HG03139 (cell line): ENCODE results near the gene FAM50A.
A peak's percentile ranks its signal among the peaks of the same experiment; 100 is the strongest.

Experiments used
- ATAC-seq: cut with Tn5 transposase; IDR thresholded peaks from one replicate; pipeline ENCODE4 v1.9.1; 2021; ENCODE audit not compliant: unreplicated experiment

Gene FAM50A

DNA sequence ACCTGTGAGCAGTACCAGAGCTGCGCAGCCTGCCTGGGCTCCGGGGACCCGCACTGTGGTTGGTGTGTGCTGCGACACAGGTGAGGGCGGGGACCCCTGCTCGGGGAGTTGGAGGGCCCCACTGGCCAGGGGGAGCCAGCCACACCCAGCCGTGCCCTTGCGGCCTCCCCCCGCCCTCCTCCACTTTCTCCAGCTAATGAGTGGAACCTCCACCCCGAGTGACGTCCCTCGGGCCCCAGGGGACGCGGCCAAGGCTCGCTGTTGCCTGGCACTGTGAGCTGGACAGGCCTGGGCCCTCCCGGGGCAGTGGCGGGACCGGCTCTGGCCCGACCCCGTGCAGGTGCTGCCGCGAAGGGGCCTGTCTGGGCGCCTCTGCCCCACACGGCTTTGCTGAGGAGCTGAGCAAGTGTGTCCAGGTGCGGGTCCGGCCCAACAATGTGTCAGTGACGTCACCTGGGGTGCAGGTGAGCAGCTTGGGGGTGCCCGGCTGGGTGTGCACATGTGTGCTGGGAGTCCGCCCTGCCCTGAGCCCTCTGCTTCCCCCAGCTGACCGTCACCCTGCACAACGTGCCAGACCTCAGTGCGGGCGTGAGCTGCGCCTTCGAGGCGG, 19.8 kb downstream of the FAM50A start:
- ATAC-seq = no peak

DNA sequence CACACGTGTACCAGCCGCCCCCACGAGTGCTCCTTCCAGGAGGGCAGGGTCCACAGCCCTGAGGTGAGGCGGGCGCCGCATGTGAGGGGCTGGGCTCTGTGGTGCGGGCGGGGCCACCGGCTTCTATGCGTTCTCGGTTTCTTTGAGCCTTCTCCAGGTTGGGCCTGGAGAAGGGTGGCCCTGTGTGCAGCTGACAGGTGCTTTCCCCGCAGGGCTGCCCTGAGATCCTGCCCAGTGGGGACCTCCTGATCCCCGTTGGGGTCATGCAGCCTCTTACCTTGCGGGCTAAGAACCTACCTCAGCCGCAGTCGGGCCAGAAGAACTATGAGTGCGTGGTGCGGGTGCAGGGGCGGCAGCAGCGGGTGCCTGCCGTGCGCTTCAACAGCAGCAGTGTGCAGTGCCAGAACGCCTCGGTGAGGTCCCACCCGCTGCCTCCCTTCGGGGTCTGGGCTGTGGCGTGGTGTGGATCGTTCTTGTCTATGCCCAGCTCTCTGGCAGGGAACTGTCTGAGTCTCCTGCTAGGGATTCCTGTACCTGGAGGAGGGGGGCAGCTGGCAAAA, 20.9 kb downstream of the FAM50A start:
- ATAC-seq = no peak

DNA sequence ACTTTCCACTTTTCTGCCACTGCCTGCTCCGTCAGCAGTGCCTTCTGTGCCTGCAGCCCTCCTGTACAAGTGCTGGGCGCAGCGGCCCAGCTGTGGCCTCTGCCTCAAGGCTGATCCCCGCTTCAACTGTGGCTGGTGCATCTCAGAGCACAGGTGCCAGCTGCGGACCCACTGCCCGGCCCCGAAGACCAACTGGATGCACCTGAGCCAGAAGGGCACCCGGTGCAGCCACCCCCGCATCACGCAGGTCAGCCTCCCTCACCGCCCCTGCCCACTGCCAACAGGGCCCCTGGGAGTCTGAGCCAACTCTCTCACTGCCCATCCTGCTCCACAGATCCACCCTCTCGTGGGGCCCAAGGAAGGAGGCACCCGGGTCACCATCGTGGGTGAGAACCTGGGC, 21.7 kb downstream of the FAM50A start:
- ATAC-seq = no peak

DNA sequence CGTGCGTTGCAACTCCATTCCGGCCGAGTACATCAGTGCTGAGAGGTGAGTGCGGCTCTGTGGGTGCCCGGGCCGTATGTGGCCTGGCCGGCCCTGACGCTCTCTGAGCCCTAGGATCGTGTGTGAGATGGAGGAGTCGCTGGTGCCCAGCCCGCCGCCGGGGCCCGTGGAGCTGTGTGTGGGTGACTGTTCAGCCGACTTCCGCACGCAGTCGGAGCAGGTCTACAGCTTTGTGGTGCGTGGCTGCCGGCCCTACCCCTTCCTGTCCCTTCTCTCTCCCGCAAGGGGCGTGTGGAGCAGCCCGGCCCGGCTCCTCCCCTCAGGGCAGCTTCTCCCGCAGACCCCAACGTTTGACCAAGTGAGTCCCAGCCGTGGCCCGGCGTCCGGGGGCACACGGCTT, 22.1 kb downstream of the FAM50A start:
- no peak for ATAC-seq

DNA sequence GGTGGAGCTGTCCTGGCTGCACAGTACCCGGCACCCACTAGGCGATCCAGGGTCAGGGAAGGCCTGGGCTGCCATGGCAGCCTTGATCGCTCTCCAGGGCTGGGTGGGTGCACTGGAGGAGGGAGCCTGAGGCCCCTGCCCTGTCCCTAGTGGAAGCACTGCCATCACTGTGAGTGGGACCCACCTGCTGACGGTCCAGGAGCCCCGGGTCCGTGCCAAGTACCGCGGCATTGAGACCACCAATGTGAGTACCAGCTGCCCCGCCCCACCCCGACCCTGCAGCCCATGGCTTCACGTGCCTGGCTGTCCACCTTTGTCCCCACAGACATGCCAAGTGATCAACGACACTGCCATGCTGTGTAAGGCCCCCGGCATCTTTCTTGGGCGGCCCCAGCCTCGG, 23.0 kb downstream of the FAM50A start:
- ATAC-seq = no peak

DNA sequence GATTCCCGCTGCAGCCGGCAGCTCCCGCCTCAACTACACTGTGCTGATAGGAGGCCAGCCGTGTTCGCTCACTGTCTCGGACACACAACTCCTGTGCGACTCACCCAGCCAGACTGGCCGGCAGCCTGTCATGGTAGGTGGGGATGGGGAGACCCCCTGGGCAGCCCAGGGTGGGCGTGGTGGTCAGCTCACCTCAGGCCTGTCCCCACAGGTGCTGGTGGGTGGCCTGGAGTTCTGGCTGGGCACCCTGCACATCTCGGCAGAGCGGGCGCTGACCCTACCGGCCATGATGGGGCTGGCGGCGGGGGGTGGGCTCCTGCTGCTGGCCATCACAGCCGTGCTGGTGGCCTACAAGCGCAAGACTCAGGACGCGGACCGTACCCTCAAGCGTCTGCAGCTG, 23.6 kb downstream of the FAM50A start:
- ATAC-seq = no peak

DNA sequence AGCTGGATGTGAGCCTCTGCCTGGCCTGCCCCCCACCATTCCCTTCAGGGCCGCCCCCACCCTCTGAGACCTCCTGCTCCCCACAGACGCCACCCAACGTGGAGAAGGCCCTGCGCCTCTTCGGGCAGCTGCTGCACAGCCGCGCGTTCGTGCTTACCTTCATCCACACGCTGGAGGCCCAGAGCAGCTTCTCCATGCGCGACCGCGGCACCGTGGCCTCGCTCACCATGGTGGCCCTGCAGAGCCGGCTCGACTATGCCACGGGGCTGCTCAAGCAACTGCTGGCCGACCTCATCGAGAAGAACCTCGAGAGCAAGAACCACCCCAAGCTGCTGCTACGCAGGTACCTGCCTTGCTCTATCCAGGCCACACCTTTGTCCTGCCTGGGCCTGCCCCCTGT, 24.3 kb downstream of the FAM50A start:
- ATAC-seq = no peak

DNA sequence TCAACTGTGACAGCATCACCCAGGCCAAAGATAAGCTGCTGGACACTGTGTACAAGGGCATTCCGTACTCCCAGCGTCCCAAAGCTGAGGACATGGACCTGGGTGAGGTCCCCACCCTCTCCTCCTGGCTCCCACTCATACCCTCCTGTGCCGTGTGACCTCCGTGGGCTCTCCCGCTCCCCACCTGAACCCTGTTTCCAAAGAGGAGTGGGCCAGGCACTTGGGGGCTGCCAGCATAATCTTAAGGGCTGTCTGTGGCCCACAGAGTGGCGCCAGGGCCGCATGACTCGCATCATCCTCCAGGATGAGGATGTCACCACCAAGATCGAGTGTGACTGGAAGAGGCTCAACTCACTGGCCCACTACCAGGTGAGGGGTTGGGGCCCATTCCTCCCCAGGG, 25.2 kb downstream of the FAM50A start:
- ATAC-seq = no peak

DNA sequence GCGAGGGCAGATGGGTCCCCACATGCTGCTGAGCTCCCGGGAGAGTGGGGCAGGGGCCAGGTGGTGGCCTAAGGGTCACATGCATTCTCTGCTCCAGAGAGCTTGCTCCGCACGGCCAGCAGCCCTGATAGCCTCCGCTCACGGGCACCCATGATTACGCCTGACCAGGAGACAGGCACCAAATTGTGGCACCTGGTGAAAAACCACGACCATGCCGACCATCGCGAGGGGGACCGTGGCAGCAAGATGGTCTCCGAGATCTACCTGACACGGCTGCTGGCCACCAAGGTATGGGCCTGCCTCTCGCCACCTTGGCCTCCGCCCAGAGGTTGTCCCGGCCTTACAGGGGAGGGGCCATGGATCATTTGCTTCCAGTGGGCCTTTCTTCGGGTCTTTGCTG, 25.9 kb downstream of the FAM50A start:
- ATAC-seq = no peak

DNA sequence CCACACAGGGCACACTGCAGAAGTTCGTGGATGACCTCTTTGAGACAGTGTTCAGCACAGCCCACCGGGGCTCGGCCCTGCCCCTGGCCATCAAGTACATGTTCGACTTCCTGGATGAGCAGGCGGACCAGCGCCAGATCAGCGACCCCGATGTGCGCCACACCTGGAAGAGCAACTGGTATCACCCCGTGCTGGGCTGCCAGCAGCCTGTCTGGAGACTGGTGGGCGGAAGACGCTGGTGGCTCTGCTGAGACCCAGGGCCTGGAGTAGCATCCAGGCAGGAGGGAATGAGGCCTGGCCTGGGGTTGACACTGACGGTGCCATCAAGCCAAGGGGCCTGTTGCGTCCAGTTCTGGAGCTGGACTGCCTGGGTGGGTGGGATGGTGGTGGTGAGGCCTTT, 26.5 kb downstream of the FAM50A start:
- ATAC-seq = no peak

DNA sequence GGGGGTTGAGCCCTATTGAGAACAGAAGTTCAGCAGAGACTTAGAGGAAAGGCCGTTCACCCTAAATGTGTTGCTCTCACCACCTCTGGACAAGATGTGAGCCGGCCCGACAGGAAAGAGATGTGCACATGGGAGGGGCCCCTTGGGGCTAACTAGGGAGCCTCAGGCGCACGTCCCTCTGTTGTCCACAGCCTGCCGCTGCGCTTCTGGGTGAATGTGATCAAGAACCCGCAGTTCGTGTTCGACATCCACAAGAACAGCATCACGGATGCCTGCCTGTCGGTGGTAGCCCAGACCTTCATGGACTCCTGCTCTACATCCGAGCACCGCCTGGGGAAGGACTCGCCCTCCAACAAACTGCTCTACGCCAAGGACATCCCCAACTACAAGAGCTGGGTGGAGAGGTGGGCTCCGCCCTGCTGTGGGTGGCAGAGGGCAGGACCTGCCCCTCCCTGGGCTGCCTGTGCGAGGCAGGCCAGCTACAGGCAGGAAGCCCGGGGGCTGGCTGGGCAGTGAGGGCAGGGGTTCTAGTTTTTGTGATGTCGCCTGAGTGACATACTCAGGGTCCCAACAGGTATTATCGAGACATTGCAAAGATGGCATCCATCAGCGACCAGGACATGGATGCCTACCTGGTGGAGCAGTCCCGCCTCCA, 27.1 kb downstream of the FAM50A start:
- ATAC-seq = no peak

DNA sequence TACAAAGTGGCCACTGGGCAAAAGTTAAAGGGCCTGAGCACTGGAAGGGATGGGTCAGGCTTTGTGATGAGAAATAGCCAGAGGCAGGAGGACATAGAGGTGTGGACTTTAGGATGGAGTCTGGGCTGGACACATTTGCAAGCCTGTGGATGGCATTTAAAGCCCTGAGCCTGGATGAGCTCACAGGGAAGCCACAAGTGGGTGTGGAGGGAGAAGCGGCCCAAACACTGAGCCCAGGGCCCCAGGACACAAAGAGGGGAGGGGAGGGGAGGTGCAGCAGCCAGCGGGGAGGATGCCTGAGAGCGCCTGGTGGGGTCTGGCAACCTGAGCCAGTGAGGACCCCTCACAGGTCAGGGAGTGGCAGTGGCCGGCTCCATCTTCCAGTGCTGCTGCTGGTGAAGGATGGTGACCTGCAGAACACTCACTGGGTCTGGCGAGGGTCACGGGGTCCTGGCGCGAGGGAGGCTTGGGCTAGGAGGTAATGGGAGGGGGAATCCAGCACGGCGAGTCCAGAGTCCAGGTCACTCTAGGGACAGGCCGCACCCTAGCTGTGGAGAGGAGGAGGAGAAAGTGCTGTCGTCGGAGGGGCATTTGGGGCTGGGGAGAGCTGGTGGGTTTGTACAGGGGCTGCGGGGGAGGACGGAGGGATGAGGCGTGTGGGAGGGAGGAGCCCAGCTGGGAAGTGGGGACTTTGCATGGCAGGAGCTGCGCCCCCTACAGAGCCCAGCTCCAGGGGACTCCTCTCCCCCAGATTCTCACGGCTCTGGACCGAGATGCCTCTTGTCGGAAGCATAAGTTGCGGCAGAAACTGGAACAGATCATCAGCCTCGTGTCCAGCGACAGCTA, 28.1 kb downstream of the FAM50A start:
- no peak for ATAC-seq

DNA sequence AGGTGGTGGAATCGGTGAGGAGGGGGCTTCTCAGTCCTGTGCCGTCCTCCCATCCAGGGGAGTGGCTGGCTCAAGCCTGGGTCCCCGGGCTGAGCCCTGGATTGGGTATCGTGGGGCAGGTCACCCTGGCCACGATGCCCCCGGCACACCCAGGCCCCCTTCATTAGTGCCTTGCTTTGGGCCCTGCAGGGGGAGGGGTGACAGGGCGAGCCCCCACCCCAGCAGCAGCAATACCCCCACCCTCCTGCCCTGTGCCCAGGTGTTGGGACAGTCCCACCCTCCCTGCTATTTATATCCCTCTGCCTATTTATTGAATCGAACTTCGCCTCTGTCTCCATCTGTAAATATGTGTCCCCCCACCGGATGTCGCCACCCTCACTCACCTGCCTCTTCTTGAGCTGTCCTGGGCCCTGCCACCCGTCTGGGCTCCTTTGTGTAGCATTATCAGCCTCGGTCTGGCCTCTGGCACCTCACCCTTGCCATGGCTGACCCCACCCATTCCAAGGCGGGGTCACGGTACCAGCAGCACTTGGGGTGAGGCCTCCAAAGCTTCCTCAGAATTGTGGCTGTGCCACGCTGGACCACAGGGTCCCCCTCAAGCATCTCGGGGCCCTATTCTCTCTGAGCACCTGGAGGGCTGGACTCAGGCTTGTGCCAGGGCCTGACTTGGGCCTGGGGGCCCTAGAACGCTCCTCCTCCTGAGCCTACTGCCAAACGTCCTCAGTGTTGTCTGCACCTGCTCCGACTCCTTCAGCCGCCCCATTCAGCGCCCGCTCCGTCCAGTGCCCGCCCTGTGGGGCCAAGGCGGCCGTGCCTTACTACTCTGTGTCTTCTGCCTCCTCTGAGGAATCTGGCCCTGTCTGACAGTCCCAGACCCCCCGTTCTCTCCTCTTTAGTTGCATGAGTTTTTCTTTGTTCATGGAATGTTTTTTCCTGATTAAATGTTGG, 29.0 kb downstream of the FAM50A start:
- ATAC-seq = no peak

DNA sequence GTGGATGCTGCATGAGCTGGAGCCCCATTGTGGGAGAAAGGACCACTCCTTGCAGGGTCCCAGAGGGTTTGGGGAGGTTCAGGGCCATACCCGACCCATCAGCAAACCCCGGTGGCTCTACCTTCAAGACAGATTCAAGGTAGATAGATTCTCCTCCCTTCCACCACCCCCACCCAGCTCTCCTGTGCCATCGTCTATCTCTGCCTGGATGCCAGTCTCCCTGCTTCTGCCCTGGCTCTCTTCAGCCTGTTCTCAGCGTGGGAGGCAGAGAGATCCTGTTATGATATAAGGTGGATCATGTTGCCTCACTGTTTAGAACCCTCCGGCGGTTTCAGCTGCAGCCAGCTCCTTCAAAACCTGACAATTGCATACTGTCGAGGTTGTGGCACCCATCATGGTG, 29.7 kb downstream of the FAM50A start:
- ATAC-seq = no peak

DNA sequence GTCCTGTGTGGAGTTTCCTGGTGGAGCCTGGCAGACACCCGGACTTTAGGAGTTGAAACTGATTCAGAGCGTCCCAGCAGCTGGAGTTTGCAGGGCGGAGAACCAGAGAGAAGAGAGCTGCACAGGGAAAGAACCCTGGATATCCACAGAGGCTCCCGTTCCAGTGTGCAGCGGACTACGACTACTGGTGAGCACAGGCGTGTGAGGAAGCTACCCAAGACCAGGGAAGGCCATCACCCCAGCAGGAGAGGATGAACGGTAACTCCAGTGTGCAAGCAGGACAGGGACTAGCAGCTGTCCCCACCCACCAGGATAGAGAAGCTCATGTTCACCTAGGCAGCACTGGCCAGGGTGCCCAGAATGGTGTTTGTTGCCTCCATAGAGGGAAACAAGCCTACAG, 32.9 kb downstream of the FAM50A start:
- ATAC-seq = no peak

DNA sequence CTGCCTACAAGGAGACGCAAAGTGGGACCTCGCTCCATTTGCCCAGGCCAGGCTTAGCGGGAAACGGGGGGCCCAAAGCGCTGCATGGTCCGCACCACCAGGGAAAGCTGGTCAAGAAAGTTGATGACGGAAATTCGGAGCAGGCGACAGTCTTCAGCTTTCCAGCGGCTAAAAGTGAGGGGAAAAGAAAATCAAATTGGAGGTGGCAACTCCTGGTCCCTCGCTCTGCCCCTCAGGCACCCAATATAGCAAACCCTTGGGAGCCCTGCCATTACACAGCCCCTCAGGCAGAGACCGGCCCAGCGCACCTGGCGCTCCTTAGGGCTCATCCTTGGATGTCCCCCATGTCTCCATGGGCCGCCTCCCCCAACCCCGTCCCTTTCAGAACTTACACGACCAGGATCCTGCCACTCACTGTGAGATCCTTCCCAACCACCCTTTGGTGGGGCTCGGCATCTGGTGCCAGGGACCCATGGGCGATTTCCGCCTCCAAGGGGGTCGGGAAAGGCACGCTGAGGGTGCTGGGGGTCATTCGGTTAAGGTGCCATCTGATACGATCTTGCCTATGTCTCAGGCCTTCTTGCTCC, 34.0 kb downstream of the FAM50A start:
- no peak for ATAC-seq

DNA sequence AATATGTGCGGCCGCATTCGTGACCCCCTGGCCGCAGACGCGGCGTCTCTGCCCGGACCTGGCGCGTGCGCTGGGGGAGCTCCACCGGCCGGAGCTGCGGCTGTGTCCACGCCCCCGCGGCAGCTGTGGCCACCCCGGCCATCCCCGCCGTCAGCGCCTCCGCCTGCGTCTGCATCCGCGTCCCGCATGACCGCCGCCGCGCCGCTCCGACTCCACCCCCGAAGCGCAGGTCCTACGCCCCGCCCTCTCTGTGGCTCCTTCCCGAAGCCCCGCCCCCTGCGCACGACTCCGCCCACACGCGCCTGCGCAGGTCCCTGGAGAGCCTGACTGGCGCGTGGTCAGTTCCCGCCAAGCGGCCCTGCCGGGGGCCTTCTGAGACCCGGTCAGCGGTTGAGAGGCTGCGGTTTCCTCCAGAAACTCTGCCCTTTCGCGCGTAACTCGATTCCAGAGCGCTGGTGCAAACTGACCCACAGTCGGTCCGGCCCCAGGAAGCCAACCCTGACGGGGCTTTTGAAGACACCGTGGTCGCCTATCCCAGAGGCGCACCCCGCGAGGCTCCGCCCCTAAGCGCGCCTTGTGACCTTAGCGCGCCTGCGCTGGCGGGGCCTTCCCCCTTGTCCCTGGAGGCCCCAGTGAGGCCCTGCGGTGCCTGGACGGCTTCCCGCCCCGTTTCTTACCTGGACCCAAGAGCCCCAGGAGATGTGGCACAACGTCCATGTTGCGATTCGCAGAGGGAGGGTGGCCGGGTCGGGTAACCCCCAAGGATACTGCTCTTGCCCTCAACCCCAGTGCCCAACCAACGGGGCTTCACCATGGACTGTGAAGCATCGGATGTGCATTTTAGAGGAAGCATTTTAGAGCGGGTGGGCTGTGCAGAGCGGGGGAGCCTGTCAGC, 35.0 kb downstream of the FAM50A start, which contains the start of gene LAGE3:
Gene LAGE3, minus strand, starts transcription at position 554 of the 895 bp plus-strand sequence. Its CDS starts 366 bp downstream, at position 188.
- peak; percentile 82 for ATAC-seq

DNA sequence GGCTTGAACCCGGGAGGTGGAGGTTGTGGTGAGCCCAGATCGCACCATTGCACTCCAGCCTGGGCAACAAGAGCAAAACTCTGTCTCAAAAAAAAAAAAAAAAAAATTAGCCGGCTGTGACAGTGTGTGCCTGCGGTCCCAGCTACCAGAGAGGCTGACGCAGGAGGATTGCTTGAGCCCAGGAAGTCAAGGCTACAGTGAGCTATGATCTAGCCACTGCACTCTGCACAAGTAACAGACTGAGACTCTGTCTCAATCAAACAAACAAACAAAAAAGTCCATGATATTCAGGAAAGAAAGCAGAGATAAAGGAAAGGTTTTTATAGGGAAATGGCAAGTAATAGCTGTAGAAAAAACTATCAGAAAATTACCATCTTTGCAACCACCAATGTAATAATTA, 37.3 kb downstream of the FAM50A start:
- ATAC-seq = no peak

DNA sequence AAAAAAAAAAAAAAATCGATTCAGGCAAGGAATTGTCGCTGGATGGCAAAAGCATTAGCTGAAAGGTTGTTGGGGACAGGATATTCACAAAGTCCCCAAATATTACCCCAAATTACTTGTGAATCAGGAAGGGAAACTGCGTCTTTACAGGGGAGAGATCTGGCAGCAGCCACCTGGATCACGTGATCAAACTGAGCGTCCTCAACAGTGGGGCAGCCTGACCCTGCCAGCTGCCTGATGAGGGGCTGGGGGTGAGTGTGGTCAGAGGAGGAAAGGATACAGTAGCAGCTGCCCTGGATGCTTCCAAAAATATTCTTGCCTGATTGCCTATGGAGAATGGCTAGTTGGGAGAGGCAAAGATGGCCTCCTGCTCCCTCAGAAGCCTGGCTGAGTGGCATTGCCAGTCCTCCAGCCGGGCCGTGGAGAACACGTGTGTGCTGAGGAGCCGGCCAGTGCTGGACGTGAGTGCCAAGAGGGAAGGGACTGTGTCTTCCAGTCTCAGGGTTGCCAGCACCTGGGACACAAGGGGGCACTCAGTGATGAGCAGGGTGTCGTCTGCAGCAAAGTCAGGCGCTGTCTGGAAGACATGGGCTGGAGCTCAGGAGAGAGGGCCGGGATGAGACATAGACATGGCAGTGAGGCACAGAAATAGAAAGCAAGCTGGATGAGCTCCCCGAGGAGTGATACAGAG, 38.1 kb downstream of the FAM50A start:
- no peak for ATAC-seq
